ENCODE data around the gene STXBP2. TPM values are rescaled to one million over a fixed set of nuclear protein-coding genes. Genes with fewer than 3 reads are reported as not detected.
A peak's percentile ranks its signal among the peaks of the same experiment; 100 is the strongest.

Gene STXBP2
- total RNA-seq (100 to 1,000 TPM; 153 to 277 TPM), polyA plus RNA-seq (ENCODE audit: insufficient read length in 6 of 6) (10 to 100 TPM; 32.5 to 46.1 (median 38.9) TPM)
- long read RNA-seq, donor 1, transcript STXBP2-201 (19 exons, 1,876 nt): major isoform, 6 of 10 reads
- long read RNA-seq, donor 1, partial matches to known transcripts: 0 of 10 reads
- long read RNA-seq, donor 1, other reads (novel, unspliced or antisense): 0 of 10 reads
- long read RNA-seq, donor 2, partial matches to known transcripts: 0 of 2 reads
- long read RNA-seq, donor 2, other reads (novel, unspliced or antisense): 0 of 2 reads
- long read RNA-seq, donor 3, transcript STXBP2-201 (19 exons, 1,876 nt): major isoform, 5 of 7 reads
- long read RNA-seq, donor 3, partial matches to known transcripts: 0 of 7 reads
- long read RNA-seq, donor 3, other reads (novel, unspliced or antisense): 0 of 7 reads
- long read RNA-seq, donor 4, transcript STXBP2-201 (19 exons, 1,876 nt): major isoform, 27 of 48 reads
- long read RNA-seq, donor 4, partial matches to known transcripts: 11 of 48 reads
- long read RNA-seq, donor 4, other reads (novel, unspliced or antisense): 5 of 48 reads
- long read RNA-seq, donor 5, transcript STXBP2-201 (19 exons, 1,876 nt): major isoform, 7 of 10 reads
- long read RNA-seq, donor 5, partial matches to known transcripts: 0 of 10 reads
- long read RNA-seq, donor 5, other reads (novel, unspliced or antisense): 0 of 10 reads
- long read RNA-seq, donor 6, transcript STXBP2-201 (19 exons, 1,876 nt): major isoform, 9 of 11 reads
- long read RNA-seq, donor 6, partial matches to known transcripts: 0 of 11 reads
- long read RNA-seq, donor 6, other reads (novel, unspliced or antisense): 0 of 11 reads
- long read RNA-seq, donor 7, partial matches to known transcripts: 0 of 7 reads
- long read RNA-seq, donor 7, other reads (novel, unspliced or antisense): 0 of 7 reads
- long read RNA-seq, donor 8, transcript STXBP2-201 (19 exons, 1,876 nt): major isoform, 10 of 12 reads
- long read RNA-seq, donor 8, partial matches to known transcripts: 0 of 12 reads
- long read RNA-seq, donor 8, other reads (novel, unspliced or antisense): 0 of 12 reads
- long read RNA-seq, donor 9: 0 reads
- long read RNA-seq, donor 10, transcript STXBP2-221 (4 exons, 716 nt): minor isoform, 36 of 87 reads
- long read RNA-seq, donor 10, transcript STXBP2-201 (19 exons, 1,876 nt): major isoform, 42 of 87 reads
- long read RNA-seq, donor 10, partial matches to known transcripts: 1 of 87 reads
- long read RNA-seq, donor 10, other reads (novel, unspliced or antisense): 8 of 87 reads
- long read RNA-seq, donor 11: 0 reads
- long read RNA-seq, donor 12, transcript STXBP2-201 (19 exons, 1,876 nt): major isoform, 5 of 8 reads
- long read RNA-seq, donor 12, partial matches to known transcripts: 0 of 8 reads
- long read RNA-seq, donor 12, other reads (novel, unspliced or antisense): 0 of 8 reads

GRCh38 chr19:7636691-7637373 is at the start of gene STXBP2:
STXBP2 (plus strand) TSS chr19:7637110; CDS start chr19:7637150, 40 bp downstream.
- H3K36me3 ChIP-seq: peaks cover 0 to 25% of the 10 kb centered on the region in 2 donors
- intact Hi-C loops (cut with DNase I): no loop called here
- peaks cover 0 to 29% of the 10 kb centered on the region in 2 donors for H3K27me3 ChIP-seq
- peak within 1 kb of the TSS; percentile 86 to 95 for H3K27ac ChIP-seq
- peaks cover 0 to 28% of the 10 kb centered on the region in 2 donors for H3K4me1 ChIP-seq
- peak within 1 kb of the TSS; percentile 60 to 90 for H3K4me3 ChIP-seq
- ATAC-seq: peak; percentile 98
- DNase-seq: peak in 3 of 4 donors; percentile 66 to 96 (median 85)
- TF ChIP-seq, protein P1, sequence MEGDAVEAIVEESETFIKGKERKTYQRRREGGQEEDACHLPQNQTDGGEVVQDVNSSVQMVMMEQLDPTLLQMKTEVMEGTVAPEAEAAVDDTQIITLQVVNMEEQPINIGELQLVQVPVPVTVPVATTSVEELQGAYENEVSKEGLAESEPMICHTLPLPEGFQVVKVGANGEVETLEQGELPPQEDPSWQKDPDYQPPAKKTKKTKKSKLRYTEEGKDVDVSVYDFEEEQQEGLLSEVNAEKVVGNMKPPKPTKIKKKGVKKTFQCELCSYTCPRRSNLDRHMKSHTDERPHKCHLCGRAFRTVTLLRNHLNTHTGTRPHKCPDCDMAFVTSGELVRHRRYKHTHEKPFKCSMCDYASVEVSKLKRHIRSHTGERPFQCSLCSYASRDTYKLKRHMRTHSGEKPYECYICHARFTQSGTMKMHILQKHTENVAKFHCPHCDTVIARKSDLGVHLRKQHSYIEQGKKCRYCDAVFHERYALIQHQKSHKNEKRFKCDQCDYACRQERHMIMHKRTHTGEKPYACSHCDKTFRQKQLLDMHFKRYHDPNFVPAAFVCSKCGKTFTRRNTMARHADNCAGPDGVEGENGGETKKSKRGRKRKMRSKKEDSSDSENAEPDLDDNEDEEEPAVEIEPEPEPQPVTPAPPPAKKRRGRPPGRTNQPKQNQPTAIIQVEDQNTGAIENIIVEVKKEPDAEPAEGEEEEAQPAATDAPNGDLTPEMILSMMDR (IDR thresholded peaks at IDR 0.05): peak in 1 of 2 donors; percentile 48
- no peaks in the 10 kb centered on the region for H3K9me3 ChIP-seq

GRCh38 chr19:7589822-7590221 is 47.1 kb upstream of the STXBP2 start:
- no peaks in the 10 kb centered on the region for H3K36me3 ChIP-seq
- no peaks in the 10 kb centered on the region for H3K9me3 ChIP-seq
- no peak for DNase-seq
- H3K4me1 ChIP-seq: no peaks in the 10 kb centered on the region
- H3K27me3 ChIP-seq: peaks cover under 1 to 42% of the 10 kb centered on the region in 2 donors
- intact Hi-C loops (cut with DNase I): no loop called here
- no peak overlapping the region for H3K4me3 ChIP-seq
- ATAC-seq: no peak
- no peak overlapping the region for H3K27ac ChIP-seq
- TF ChIP-seq, protein P1 (IDR thresholded peaks at IDR 0.05): no peak

DNA sequence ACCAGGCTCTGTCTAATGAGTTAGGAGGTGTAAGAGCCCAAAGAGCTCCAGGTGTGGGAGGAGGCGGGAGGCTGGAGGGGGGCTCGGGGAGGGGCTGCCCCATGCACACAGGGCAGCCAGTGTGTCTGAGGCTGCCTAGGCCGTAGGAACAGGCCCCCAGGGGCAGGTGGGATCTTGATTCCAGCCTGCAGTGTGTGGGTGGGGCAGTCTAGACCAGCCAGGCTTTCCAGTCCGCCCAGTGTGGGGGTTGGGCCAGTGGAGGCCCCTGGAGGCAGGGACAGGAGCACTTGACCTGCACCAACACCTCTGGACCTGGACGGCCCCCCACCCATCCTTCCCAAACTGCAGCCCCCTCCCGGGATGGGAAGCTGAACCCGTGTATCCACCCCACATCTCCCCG is 46.7 kb upstream of the STXBP2 start:
- DNase-seq (peak in 1 of 4 donors; percentile 52), ATAC-seq (peak; percentile 73)
- Histone ChIP-seq H3K9me3 (no peaks in the 10 kb centered on the region), H3K27ac (no peak overlapping the region), H3K36me3 (no peaks in the 10 kb centered on the region), H3K4me1 (no peaks in the 10 kb centered on the region), H3K27me3 (peaks cover 5 to 46% of the 10 kb centered on the region in 2 donors), H3K4me3 (no peak overlapping the region)
- TF ChIP-seq, protein P1 (IDR thresholded peaks at IDR 0.05): no peak
- intact Hi-C loops (cut with DNase I): no loop called here

DNA sequence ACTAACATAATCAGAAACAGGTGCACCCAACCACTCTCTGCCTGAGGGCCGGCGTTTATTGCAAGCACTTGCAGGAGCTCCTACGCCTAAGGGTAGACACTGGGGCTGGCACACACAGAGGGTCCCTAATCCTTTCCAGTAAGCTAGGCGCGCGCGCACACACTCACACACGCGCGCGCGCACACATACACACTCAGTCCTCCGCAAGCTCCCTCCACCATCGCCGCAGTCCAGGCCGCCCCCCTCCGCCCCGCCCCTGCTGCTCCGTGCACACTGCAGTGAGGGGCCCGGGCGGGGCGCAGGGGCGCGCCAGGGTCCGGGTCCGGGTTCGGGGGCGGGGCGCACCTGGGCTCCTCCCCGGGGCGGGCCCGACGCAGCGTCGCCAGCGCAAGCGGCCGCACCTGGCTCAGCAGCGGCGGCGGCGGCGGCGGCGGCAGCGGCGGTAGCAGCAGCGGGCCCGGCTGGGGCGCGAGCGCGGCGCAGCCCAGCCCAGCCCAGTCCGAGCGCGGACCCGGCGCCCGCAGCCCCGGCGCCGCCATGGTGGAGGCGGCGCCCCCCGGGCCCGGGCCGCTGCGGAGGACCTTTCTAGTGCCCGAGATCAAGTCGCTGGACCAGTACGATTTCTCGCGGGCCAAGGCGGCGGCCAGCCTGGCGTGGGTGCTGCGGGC is 41.3 kb upstream of the STXBP2 start, which contains the start of gene CAMSAP3:
Gene CAMSAP3, plus strand, starts transcription at position 398 of the 668 bp plus-strand sequence. Its CDS starts 140 bp downstream, at position 538.
- Histone ChIP-seq H3K9me3 (no peaks in the 10 kb centered on the region), H3K27ac (no peak within 1 kb of the TSS), H3K27me3 (peaks cover 20 to 73% of the 10 kb centered on the region in 2 donors), H3K4me1 (peaks cover 0 to 9% of the 10 kb centered on the region in 2 donors), H3K4me3 (peak within 1 kb of the TSS; percentile 29 to 41), H3K36me3 (no peaks in the 10 kb centered on the region)
- TF ChIP-seq, protein P1 (IDR thresholded peaks at IDR 0.05): no peak
- intact Hi-C loops (cut with DNase I): no loop called here
- peak; percentile 93 for ATAC-seq
- peak in 2 of 4 donors; percentile 58 to 86 for DNase-seq
